Tibial nerve (tissue), 4 donors: ENCODE data around the gene C14orf180. TPM values are rescaled to one million over a fixed set of nuclear protein-coding genes. Genes with fewer than 3 reads are reported as not detected.

Source experiments
- DNase-seq, 2 donors: peaks; one replicate each; pipeline ENCODE4 v3.0.0-alpha.2; 2019; ENCODE audit warnings: low spot score in 2 of 2
- H3K27ac ChIP-seq, 4 donors: fragments of 200-600 bp; sonication (generic) in 3 of 4; one replicate each; pipeline ENCODE4 v1.5.1; 2017 to 2019; ENCODE audit warnings: mild to moderate bottlenecking in 1 of 4
- H3K27me3 ChIP-seq, 2 donors: fragments of 200-600 bp; sonication (generic) in 1 of 2; one replicate each; pipeline versions ENCODE4 v1.5.1 to v1.6.0; 2017 to 2019
- H3K36me3 ChIP-seq, 3 donors: fragments of 200-600 bp; sonication (generic); one replicate each; pipeline ENCODE4 v1.5.1; 2018 to 2019
- H3K4me1 ChIP-seq, 4 donors: fragments of 200-600 bp; sonication (generic) in 3 of 4; one replicate each; pipeline ENCODE4 v1.5.1; 2017 to 2019
- H3K4me3 ChIP-seq, 4 donors: fragments of 200-600 bp; sonication (generic) in 3 of 4; one replicate each; pipeline ENCODE4 v1.5.1; 2017 to 2019; ENCODE audit warnings: mild to moderate bottlenecking in 1 of 4, moderate library complexity in 1 of 4
- H3K9me3 ChIP-seq, 4 donors: fragments of 200-600 bp; sonication (generic) in 3 of 4; one replicate each; pipeline ENCODE4 v1.5.1; 2017 to 2019
- EP300 ChIP-seq, 2 donors: sonication (generic); formaldehyde crosslinking; IDR thresholded peaks; one replicate each; pipeline ENCODE4 v1.6.1; 2017; ENCODE audit warnings: antibody characterized with exemption in 2 of 2, mild to moderate bottlenecking in 1 of 2
- POLR2A ChIP-seq, 2 donors: fragments of 450-650 bp; IDR thresholded peaks; one replicate each; pipeline ENCODE4 v1.6.1; 2017; ENCODE audit warnings: antibody characterized with exemption in 2 of 2, mild to moderate bottlenecking in 2 of 2, moderate library complexity in 2 of 2
- WGBS, 2 donors: methylation state at CpG; one replicate each; pipeline ENCODE4 v1.1.5; 2018; 5-methylcytosine and 5-hydroxymethylcytosine counted together
- total RNA-seq, 4 donors: library from RNA; depleted of rRNA; stranded (reverse); fragments of >200 nt; gene quantifications; one replicate each; pipeline ENCODE4 v1.1.0, GENCODE V29; 2016
- TF ChIP-seq, protein P1 (sequence below), 5 experiments: fragments of 200-600 bp in 3 of 5; fragments of 450-650 bp in 2 of 5; sonication (generic) in 3 of 5; IDR thresholded peaks; one replicate each; pipeline ENCODE4 v1.5.1; 2016 to 2019; ENCODE audit warnings: antibody characterized with exemption in 5 of 5, mild to moderate bottlenecking in 3 of 5, moderate library complexity in 2 of 5

C14orf180 gene
- total RNA-seq, 4 donors from 2014 or later: 6.1 to 31.2 (median 11.1) TPM

GRCh38 chr14:104598039-104598909, 18.7 kb downstream of the C14orf180 start:
- no peaks in the 10 kb centered on the region for H3K36me3 ChIP-seq
- TF ChIP-seq POLR2A (IDR thresholded peaks at IDR 0.05): no peak
- TF ChIP-seq, protein P1, sequence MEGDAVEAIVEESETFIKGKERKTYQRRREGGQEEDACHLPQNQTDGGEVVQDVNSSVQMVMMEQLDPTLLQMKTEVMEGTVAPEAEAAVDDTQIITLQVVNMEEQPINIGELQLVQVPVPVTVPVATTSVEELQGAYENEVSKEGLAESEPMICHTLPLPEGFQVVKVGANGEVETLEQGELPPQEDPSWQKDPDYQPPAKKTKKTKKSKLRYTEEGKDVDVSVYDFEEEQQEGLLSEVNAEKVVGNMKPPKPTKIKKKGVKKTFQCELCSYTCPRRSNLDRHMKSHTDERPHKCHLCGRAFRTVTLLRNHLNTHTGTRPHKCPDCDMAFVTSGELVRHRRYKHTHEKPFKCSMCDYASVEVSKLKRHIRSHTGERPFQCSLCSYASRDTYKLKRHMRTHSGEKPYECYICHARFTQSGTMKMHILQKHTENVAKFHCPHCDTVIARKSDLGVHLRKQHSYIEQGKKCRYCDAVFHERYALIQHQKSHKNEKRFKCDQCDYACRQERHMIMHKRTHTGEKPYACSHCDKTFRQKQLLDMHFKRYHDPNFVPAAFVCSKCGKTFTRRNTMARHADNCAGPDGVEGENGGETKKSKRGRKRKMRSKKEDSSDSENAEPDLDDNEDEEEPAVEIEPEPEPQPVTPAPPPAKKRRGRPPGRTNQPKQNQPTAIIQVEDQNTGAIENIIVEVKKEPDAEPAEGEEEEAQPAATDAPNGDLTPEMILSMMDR (IDR thresholded peaks at IDR 0.05): no peak
- TF ChIP-seq EP300 (IDR thresholded peaks at IDR 0.05): no peak
- H3K27me3 ChIP-seq: peaks cover 0 to 41% of the 10 kb centered on the region in 2 donors
- peaks cover 0 to 6% (median 0%) of the 10 kb centered on the region in 4 donors for H3K4me1 ChIP-seq
- no peak overlapping the region for H3K4me3 ChIP-seq
- no peak for DNase-seq
- H3K27ac ChIP-seq: no peak overlapping the region
- H3K9me3 ChIP-seq: no peaks in the 10 kb centered on the region
- WGBS, 2 donors: 63 to 71% methylated on average over 19 to 25 of the region's 28 CpGs

DNA sequence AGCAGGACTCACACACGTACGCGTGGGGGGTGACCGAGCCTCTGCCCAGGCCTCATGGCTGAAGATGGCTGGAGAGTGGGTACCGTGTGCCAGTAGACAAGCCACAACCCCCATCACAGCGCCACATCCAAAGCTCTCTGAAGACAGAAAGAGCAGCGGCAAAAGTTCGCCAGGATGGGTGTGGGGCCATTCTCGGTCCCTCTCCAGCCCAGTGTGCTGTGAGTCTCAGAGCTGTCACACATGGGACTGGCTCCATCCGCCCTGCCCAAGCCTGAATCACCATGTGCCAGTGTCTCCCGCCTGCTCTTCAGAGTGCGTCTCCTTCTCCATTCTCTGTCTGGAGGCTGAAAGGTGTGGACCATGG, 19.3 kb downstream of the C14orf180 start:
- no peak for DNase-seq
- H3K4me1 ChIP-seq: peaks cover 0 to 1% (median 0%) of the 10 kb centered on the region in 4 donors
- H3K27ac ChIP-seq: no peak overlapping the region
- H3K36me3 ChIP-seq: no peaks in the 10 kb centered on the region
- TF ChIP-seq, protein P1 (IDR thresholded peaks at IDR 0.05): no peak
- TF ChIP-seq EP300 (IDR thresholded peaks at IDR 0.05) (no peak), POLR2A (IDR thresholded peaks at IDR 0.05) (no peak)
- no peaks in the 10 kb centered on the region for H3K9me3 ChIP-seq
- WGBS, 2 donors: 85 to 94% methylated on average over 12 of the region's 12 CpGs
- peaks cover 0 to 47% of the 10 kb centered on the region in 2 donors for H3K27me3 ChIP-seq
- no peak overlapping the region for H3K4me3 ChIP-seq

GRCh38 chr14:104599446-104599845, 19.9 kb downstream of the C14orf180 start:
- DNase-seq: no peak
- TF ChIP-seq, protein P1 (IDR thresholded peaks at IDR 0.05): no peak
- no peak for TF ChIP-seq POLR2A (IDR thresholded peaks at IDR 0.05)
- peaks cover 0 to 52% of the 10 kb centered on the region in 2 donors for H3K27me3 ChIP-seq
- no peak overlapping the region for H3K4me3 ChIP-seq
- no peaks in the 10 kb centered on the region for H3K36me3 ChIP-seq
- no peak overlapping the region for H3K27ac ChIP-seq
- H3K9me3 ChIP-seq: no peaks in the 10 kb centered on the region
- H3K4me1 ChIP-seq: peaks cover 0 to 6% (median 0%) of the 10 kb centered on the region in 4 donors
- WGBS, 2 donors: 92 to 100% methylated on average over 4 to 7 of the region's 7 CpGs

DNA sequence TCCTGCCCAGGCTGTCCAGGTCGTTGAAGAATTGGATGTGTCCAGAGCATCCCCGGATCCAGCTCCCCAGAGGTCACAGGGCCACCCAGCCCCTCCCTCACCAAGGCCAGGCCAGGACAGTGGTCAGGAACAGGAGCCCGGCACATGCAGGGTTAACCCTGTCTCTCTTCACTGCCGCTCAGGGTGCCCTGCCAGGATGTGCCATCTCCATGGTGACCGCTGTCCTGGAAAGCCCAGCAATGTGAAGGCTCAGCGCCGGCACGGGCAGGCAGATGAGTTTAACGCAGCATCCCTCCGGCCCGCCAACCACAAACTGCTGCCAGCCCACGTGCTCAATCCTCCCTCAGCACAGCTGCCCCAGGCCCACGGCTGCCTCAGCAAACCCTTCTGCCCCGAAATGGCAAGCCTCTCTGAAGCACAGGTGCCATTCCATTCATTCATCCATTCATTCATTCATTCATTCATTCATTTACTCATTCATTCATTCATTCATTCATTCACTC, 20.6 kb downstream of the C14orf180 start:
- H3K27me3 ChIP-seq: peaks cover 0 to 58% of the 10 kb centered on the region in 2 donors
- H3K36me3 ChIP-seq: no peaks in the 10 kb centered on the region
- TF ChIP-seq POLR2A (IDR thresholded peaks at IDR 0.05) (no peak), EP300 (IDR thresholded peaks at IDR 0.05) (no peak)
- TF ChIP-seq, protein P1 (IDR thresholded peaks at IDR 0.05): no peak
- no peaks in the 10 kb centered on the region for H3K9me3 ChIP-seq
- no peak for DNase-seq
- WGBS, 2 donors: 16 to 24% methylated on average over 13 to 14 of the region's 14 CpGs
- peaks cover 0 to 8% (median 0%) of the 10 kb centered on the region in 4 donors for H3K4me1 ChIP-seq
- H3K27ac ChIP-seq: no peak overlapping the region
- no peak overlapping the region for H3K4me3 ChIP-seq

DNA sequence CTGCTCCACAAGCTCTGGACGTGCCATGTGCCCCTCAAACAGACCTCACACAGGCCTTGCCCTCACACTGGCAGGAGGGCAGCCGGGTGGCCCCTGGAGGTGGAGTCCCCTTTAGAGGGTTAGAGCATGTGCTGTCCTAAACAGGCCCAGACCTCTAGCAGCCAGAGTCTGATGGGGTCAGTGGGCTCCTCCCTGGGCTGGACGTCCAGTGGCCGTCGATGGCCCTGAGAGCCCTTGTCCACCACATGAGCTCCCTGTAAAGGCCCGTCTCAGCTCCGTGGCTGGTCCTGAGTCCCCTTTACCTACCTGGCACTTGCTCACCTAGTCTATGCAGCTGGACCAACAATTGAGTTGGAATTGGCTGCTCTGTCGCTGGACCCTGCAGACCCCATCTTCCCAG, 21.2 kb downstream of the C14orf180 start:
- Histone ChIP-seq H3K9me3 (no peaks in the 10 kb centered on the region), H3K4me1 (peaks cover 0 to 8% (median 0%) of the 10 kb centered on the region in 4 donors), H3K36me3 (no peaks in the 10 kb centered on the region), H3K27ac (no peak overlapping the region), H3K4me3 (no peak overlapping the region), H3K27me3 (peaks cover 0 to 63% of the 10 kb centered on the region in 2 donors)
- 74 to 87% methylated on average over 8 of the region's 8 CpGs for WGBS, 2 donors
- TF ChIP-seq POLR2A (IDR thresholded peaks at IDR 0.05): no peak
- TF ChIP-seq, protein P1 (IDR thresholded peaks at IDR 0.05): no peak
- TF ChIP-seq EP300 (IDR thresholded peaks at IDR 0.05): no peak
- no peak for DNase-seq
